Measurements from ENCODE around the gene TMEM91.

The TMEM91 gene

GRCh38 chr19:41425174-41426115 lies 49.1 kb downstream of the TMEM91 start:
- no peak overlapping the region for H3K27ac ChIP-seq
- TF ChIP-seq ZFX (IDR thresholded peaks at IDR 0.05): no peak
- TF ChIP-seq CTCF (conservative IDR thresholded peaks at IDR 0.05): no peak

GRCh38 chr19:41426116-41426841 lies 49.9 kb downstream of the TMEM91 start:
- TF ChIP-seq ZFX (IDR thresholded peaks at IDR 0.05): no peak
- no peak for TF ChIP-seq CTCF (conservative IDR thresholded peaks at IDR 0.05)

GRCh38 chr19:41426952-41427646 lies 50.8 kb downstream of the TMEM91 start, which contains the start of gene B3GNT8:
TSS of gene B3GNT8 (minus strand) at chr19:41427374. CDS start at chr19:41426778, 596 bp downstream.
- H3K27ac ChIP-seq: no peak within 1 kb of the TSS

More at GRCh38 chr19:41426116-41426841, 49.9 kb downstream of the TMEM91 start:
- no peak overlapping the region for H3K27ac ChIP-seq

GRCh38 chr19:41427647-41428480 lies 51.5 kb downstream of the TMEM91 start:
- no peak overlapping the region for H3K27ac ChIP-seq
- TF ChIP-seq ZFX (IDR thresholded peaks at IDR 0.05) (no peak), CTCF (conservative IDR thresholded peaks at IDR 0.05) (no peak)

More at GRCh38 chr19:41426952-41427646, 50.8 kb downstream of the TMEM91 start, which contains the start of gene B3GNT8:
- TF ChIP-seq ZFX (IDR thresholded peaks at IDR 0.05): no peak
- TF ChIP-seq CTCF (conservative IDR thresholded peaks at IDR 0.05): no peak

- TF ChIP-seq CTCF (conservative IDR thresholded peaks at IDR 0.05) (no peak), ZFX (IDR thresholded peaks at IDR 0.05) (no peak)
- no peak overlapping the region for H3K27ac ChIP-seq
Observed at GRCh38 chr19:41428481-41428859, 52.1 kb downstream of the TMEM91 start.

GRCh38 chr19:41430922-41431321 lies 54.6 kb downstream of the TMEM91 start:
- no peak for TF ChIP-seq CTCF (conservative IDR thresholded peaks at IDR 0.05)
- TF ChIP-seq ZFX (IDR thresholded peaks at IDR 0.05): no peak
- no peak overlapping the region for H3K27ac ChIP-seq
